ENCODE data around the gene LSG1. TPM values are rescaled to one million over a fixed set of nuclear protein-coding genes. Genes with fewer than 3 reads are reported as not detected.
A peak's percentile ranks its signal among the peaks of the same experiment; 100 is the strongest.

Gene LSG1
- total RNA-seq, 4 donors from 2014 or later: 19.9 to 35.0 (median 32.6) TPM

DNA sequence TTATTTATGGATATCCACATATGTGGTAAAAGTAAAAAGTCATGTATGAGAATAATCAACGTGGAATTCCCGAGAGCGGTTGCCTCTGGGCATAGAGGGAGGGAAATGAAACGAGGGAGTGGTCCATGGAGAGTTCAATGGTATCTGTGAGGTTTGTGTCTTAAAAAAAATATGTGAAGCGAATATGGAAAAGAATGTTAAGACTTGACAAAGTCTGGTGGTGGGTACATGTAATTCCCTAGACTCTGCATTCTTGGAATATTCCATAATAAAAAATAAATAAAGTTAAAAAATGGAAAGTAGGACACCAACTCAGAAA is 42.1 kb upstream of the LSG1 start:
- 87% methylated on average over 5 of the region's 5 CpGs for WGBS
- intact Hi-C loops (cut with DNase I): no loop called here
- Histone ChIP-seq H3K4me1 (peaks cover 0 to 12% (median 4%) of the 10 kb centered on the region in 4 donors), H3K9me3 (no peaks in the 10 kb centered on the region), H3K36me3 (no peaks in the 10 kb centered on the region), H3K27ac (replicated peaks in 1 of 4) (no peak overlapping the region), H3K27me3 (no peaks in the 10 kb centered on the region), H3K4me3 (no peak overlapping the region)
- DNase-seq (ENCODE audit: extremely low spot score): no peak
- TF ChIP-seq, protein P1, sequence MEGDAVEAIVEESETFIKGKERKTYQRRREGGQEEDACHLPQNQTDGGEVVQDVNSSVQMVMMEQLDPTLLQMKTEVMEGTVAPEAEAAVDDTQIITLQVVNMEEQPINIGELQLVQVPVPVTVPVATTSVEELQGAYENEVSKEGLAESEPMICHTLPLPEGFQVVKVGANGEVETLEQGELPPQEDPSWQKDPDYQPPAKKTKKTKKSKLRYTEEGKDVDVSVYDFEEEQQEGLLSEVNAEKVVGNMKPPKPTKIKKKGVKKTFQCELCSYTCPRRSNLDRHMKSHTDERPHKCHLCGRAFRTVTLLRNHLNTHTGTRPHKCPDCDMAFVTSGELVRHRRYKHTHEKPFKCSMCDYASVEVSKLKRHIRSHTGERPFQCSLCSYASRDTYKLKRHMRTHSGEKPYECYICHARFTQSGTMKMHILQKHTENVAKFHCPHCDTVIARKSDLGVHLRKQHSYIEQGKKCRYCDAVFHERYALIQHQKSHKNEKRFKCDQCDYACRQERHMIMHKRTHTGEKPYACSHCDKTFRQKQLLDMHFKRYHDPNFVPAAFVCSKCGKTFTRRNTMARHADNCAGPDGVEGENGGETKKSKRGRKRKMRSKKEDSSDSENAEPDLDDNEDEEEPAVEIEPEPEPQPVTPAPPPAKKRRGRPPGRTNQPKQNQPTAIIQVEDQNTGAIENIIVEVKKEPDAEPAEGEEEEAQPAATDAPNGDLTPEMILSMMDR (IDR thresholded peaks at IDR 0.05): no peak
- TF ChIP-seq POLR2AphosphoS5 (IDR thresholded peaks at IDR 0.05): no peak
- no peak for TF ChIP-seq EP300 (IDR thresholded peaks at IDR 0.05)
- no peak for TF ChIP-seq POLR2A (IDR thresholded peaks at IDR 0.05; ENCODE audit: low read depth)

DNA sequence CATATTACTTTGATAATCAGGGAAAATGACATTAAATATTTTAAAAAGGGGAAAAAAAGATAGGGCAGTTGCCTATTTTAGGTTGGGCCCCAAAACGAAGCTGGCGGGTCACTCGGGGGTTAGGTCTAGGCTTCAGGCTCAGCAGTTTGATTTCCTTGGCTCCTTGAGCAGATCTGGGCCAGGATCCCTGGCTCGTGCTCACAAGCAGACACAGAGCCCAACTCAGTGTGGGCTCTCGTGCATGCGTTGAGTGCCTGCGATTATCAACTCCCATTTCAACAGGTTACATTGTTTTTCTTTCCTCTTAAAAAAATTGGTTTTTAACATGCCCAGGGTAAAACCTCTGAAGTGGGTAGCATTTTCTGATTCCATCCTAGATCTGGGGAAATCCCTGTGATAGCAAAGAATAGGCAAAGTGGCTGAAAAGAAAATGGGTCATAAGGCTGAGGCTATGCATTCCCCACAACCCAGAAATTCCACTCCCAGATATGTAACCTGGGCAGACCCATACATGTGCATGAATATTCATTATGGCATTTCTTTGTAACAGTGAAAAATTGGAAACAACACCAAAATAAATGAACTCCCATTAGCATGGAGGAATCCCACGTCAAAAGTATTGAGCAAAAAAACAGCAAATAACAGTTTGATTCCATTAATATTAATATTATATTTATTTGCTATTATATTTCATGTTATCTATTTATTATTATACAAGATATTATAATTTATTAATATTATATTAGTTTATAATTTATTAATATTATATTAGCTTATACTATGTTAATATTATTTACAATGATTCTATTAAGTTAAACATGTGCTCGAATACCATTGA is 41.5 kb upstream of the LSG1 start:
- no peaks in the 10 kb centered on the region for H3K36me3 ChIP-seq
- peaks cover 0 to 12% (median 4%) of the 10 kb centered on the region in 4 donors for H3K4me1 ChIP-seq
- H3K27me3 ChIP-seq: no peaks in the 10 kb centered on the region
- 74% methylated on average over 9 of the region's 9 CpGs for WGBS
- no peak overlapping the region for H3K27ac ChIP-seq (replicated peaks in 1 of 4)
- no peak for DNase-seq (ENCODE audit: extremely low spot score)
- TF ChIP-seq POLR2AphosphoS5 (IDR thresholded peaks at IDR 0.05): no peak
- TF ChIP-seq, protein P1 (IDR thresholded peaks at IDR 0.05): no peak
- TF ChIP-seq EP300 (IDR thresholded peaks at IDR 0.05): no peak
- no peak for TF ChIP-seq POLR2A (IDR thresholded peaks at IDR 0.05; ENCODE audit: low read depth)
- H3K4me3 ChIP-seq: no peak overlapping the region
- peaks cover 0 to under 1% (median 0%) of the 10 kb centered on the region in 4 donors for H3K9me3 ChIP-seq
- intact Hi-C loops (cut with DNase I): no loop called here

DNA sequence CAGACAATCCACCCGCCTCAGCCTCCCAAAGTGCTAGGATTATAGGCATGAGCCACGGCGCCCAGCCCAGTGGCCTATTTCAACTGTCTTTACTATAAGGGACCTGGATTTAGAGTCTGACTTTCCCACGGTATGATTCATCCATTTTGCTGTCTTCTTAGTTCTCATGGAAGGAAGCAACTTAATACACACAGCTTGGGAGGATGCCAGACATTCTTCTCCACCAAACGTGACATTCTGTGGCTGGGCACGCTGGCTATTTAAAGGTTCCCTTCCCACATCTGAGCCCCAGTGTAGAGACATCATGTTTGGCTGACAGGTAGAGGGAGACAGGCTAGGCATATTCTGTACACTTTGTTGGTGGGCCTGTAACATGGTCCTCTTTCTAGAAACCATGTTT is 39.9 kb upstream of the LSG1 start:
- TF ChIP-seq POLR2A (IDR thresholded peaks at IDR 0.05; ENCODE audit: low read depth): no peak
- peak in 1 of 2 donors; percentile 30 for TF ChIP-seq POLR2AphosphoS5 (IDR thresholded peaks at IDR 0.05)
- Histone ChIP-seq H3K4me3 (no peak overlapping the region), H3K4me1 (peaks cover 0 to 12% (median 4%) of the 10 kb centered on the region in 4 donors), H3K36me3 (no peaks in the 10 kb centered on the region), H3K27me3 (no peaks in the 10 kb centered on the region), H3K9me3 (peaks cover 0 to 7% (median 0%) of the 10 kb centered on the region in 4 donors), H3K27ac (replicated peaks in 1 of 4) (no peak overlapping the region)
- no peak for DNase-seq (ENCODE audit: extremely low spot score)
- WGBS: 28% methylated on average over 6 of the region's 6 CpGs
- intact Hi-C loops (cut with DNase I): no loop called here

DNA sequence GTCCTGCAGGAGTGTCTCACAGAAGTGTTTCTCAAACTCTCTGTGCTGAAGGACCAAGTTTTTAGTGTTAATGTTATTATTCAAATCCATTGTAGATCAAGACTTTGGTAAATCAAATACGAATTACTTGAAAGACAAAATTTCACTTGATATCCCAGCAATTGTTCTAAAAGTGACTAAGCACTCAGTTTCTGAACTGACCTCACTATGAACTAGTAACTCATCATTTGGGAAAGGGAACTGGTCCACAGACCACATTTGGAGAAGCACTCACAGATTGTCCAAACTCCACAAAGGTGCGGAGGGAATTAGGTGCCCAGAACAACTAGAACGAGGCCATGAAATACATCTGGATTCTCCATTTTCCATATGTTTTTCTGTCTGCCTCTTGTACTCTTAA is 39.3 kb upstream of the LSG1 start:
- Histone ChIP-seq H3K4me1 (peaks cover 0 to 12% (median 4%) of the 10 kb centered on the region in 4 donors), H3K27me3 (no peaks in the 10 kb centered on the region), H3K9me3 (peaks cover 0 to 7% (median 0%) of the 10 kb centered on the region in 4 donors), H3K36me3 (no peaks in the 10 kb centered on the region), H3K4me3 (no peak overlapping the region), H3K27ac (replicated peaks in 1 of 4) (no peak overlapping the region)
- DNase-seq (ENCODE audit: extremely low spot score): no peak
- 90% methylated on average over 3 of the region's 3 CpGs for WGBS
- TF ChIP-seq EP300 (IDR thresholded peaks at IDR 0.05) (no peak), POLR2A (IDR thresholded peaks at IDR 0.05; ENCODE audit: low read depth) (no peak), POLR2AphosphoS5 (IDR thresholded peaks at IDR 0.05) (no peak)
- TF ChIP-seq, protein P1 (IDR thresholded peaks at IDR 0.05): no peak
- intact Hi-C loops (cut with DNase I): no loop called here

DNA sequence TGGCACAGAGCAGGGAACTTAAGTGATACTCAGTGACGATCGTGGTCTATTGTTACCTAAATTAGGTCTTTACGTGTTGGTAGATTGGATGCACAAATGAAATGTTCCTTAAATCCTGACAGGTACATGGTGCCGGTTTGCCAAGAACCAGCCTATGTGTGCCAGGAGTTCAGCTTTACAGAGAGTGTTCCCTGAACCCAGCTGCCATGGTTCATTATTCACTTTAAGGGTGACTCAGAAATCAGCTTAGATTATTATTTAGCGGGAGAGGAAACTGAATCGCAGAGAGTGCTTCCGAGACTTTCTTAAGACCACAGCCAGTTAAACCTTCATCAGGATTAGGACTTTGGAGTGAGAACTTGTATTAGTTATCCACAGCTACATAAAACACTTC is 35.2 kb upstream of the LSG1 start:
- DNase-seq (ENCODE audit: extremely low spot score): no peak
- no peak overlapping the region for H3K4me3 ChIP-seq
- TF ChIP-seq POLR2AphosphoS5 (IDR thresholded peaks at IDR 0.05) (no peak), EP300 (IDR thresholded peaks at IDR 0.05) (no peak)
- TF ChIP-seq, protein P1 (IDR thresholded peaks at IDR 0.05): no peak
- H3K9me3 ChIP-seq: peaks cover 0 to 7% (median 0%) of the 10 kb centered on the region in 4 donors
- intact Hi-C loops (cut with DNase I): no loop called here
- peaks cover 0 to 10% (median 3%) of the 10 kb centered on the region in 4 donors for H3K4me1 ChIP-seq
- no peaks in the 10 kb centered on the region for H3K27me3 ChIP-seq
- 82% methylated on average over 7 of the region's 7 CpGs for WGBS
- H3K36me3 ChIP-seq: no peaks in the 10 kb centered on the region
- H3K27ac ChIP-seq (replicated peaks in 1 of 4): no peak overlapping the region
